ENCODE results near the gene CYS1. TPM values are rescaled to one million over a fixed set of nuclear protein-coding genes. Genes with fewer than 3 reads are reported as not detected.

The CYS1 gene
- polyA plus RNA-seq, 2 donors = 0.29 to 0.94 TPM

DNA sequence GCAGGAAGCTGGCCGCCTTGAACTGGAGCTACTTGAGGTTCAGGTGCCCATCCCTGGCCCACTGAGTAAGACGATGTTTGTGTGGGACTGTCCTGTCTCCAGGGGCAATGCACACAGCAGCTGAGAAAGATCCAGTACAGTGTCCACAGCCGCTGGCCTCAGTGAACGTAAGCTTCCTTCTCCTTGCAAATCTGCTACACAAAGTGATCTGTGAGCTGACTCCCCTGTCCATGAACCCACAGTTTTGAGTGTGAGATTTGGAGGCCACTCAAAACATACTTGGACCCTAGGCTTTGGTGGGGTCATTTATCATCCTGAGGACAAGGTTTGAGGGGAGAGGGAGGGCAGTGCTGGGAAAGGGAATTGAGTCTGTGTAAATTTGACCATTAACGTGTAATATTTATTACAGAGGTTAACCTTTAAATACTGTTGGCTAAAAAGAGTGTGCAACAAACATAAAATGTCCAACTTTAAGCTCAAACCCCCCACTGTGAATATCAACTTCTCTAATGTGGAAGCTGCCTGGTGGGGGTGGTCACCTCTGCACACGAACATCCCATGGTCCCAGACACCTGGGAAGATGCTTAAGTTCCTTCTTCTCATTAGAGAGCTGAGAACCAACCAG is 4.9 kb upstream of the CYS1 start:
- Histone ChIP-seq H3K27me3 (ENCODE audit: control insufficient read depth in 1 of 2, insufficient read depth in 2 of 2, low read length in 2 of 2) (peaks cover 0 to 11% of the 10 kb centered on the region in 2 donors), H3K36me3 (ENCODE audit: control insufficient read depth in 2 of 2, insufficient read depth in 2 of 2, low read length in 1 of 2) (no peaks in the 10 kb centered on the region), H3K4me1 (ENCODE audit: control insufficient read depth in 2 of 2, insufficient read depth in 2 of 2, low read length in 1 of 2) (peaks cover 0 to 5% of the 10 kb centered on the region in 2 donors), H3K27ac (ENCODE audit: low read depth in 2 of 2, low read length in 1 of 2) (no peak overlapping the region), H3K4me3 (ENCODE audit: low read depth in 1 of 2, low read length in 2 of 2) (no peak overlapping the region), H3K9me3 (ENCODE audit: control insufficient read depth in 2 of 2, insufficient read depth in 1 of 2, low read depth in 1 of 2, low read length in 1 of 2) (no peaks in the 10 kb centered on the region)
- 68 to 69% methylated on average over 6 of the region's 6 CpGs for WGBS, 2 donors

- H3K4me3 ChIP-seq (ENCODE audit: low read depth in 1 of 2, low read length in 2 of 2) = no peak overlapping the region
These were observed 4.1 kb upstream of the CYS1 start for GRCh38 chr2:10084223-10084865.

DNA sequence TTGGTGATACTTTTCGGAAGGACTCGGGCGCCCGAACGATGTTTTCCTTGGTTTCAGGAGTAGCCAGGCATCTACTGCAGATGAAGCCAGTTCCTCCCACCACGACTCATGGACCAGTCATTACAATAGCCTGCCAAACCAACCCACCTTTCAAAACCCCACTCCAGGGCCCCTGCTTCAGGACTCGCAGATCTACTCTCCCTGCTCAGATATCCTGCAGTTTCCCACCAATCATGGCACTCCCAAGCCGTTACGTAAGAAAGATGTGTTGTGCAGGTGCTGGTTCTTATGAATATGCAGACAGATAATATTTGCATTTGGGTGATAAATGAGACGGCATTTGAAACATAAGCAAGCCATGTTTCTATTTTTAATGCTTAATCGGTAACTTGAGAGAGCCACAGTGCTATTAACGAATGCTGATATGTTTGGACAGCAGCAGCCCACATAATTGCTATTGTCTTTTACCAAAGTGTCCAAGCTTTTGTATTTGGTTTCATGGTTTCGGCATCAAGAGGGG is 3.5 kb upstream of the CYS1 start:
- H3K27ac ChIP-seq (ENCODE audit: low read depth in 2 of 2, low read length in 1 of 2) = no peak overlapping the region
- no peaks in the 10 kb centered on the region for H3K36me3 ChIP-seq (ENCODE audit: control insufficient read depth in 2 of 2, insufficient read depth in 2 of 2, low read length in 1 of 2)
- H3K4me1 ChIP-seq (ENCODE audit: control insufficient read depth in 2 of 2, insufficient read depth in 2 of 2, low read length in 1 of 2) = peaks cover 0 to 5% of the 10 kb centered on the region in 2 donors
- 67 to 70% methylated on average over 13 of the region's 13 CpGs for WGBS, 2 donors
- H3K27me3 ChIP-seq (ENCODE audit: control insufficient read depth in 1 of 2, insufficient read depth in 2 of 2, low read length in 2 of 2) = peaks cover 0 to 11% of the 10 kb centered on the region in 2 donors
- no peaks in the 10 kb centered on the region for H3K9me3 ChIP-seq (ENCODE audit: control insufficient read depth in 2 of 2, insufficient read depth in 1 of 2, low read depth in 1 of 2, low read length in 1 of 2)
- no peak overlapping the region for H3K4me3 ChIP-seq (ENCODE audit: low read depth in 1 of 2, low read length in 2 of 2)

More at GRCh38 chr2:10084223-10084865, 4.1 kb upstream of the CYS1 start:
- Histone ChIP-seq H3K36me3 (ENCODE audit: control insufficient read depth in 2 of 2, insufficient read depth in 2 of 2, low read length in 1 of 2) (no peaks in the 10 kb centered on the region), H3K27ac (ENCODE audit: low read depth in 2 of 2, low read length in 1 of 2) (no peak overlapping the region), H3K4me1 (ENCODE audit: control insufficient read depth in 2 of 2, insufficient read depth in 2 of 2, low read length in 1 of 2) (peaks cover 0 to 5% of the 10 kb centered on the region in 2 donors), H3K27me3 (ENCODE audit: control insufficient read depth in 1 of 2, insufficient read depth in 2 of 2, low read length in 2 of 2) (peaks cover 0 to 11% of the 10 kb centered on the region in 2 donors), H3K9me3 (ENCODE audit: control insufficient read depth in 2 of 2, insufficient read depth in 1 of 2, low read depth in 1 of 2, low read length in 1 of 2) (no peaks in the 10 kb centered on the region)
- WGBS, 2 donors = 78 to 79% methylated on average over 12 of the region's 12 CpGs

DNA sequence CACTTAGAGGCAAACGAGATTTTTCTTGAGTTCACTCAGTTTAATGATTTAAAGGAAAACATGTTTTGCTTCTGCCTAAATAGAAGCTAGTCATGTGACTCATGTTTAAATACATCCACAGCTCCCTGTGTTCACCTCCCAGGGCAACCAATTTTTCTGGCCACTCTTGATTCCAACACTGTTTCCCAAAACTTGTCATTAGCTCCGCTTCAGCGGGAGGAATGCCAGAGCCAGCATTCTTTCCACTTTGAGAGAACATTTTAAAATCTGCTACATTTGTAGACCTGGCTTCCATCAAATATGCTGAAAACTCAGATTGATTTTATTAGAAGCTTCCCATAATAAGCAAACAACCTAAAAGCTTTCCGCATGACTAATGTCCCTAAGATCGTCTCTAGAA is 2.8 kb upstream of the CYS1 start:
- H3K4me1 ChIP-seq (ENCODE audit: control insufficient read depth in 2 of 2, insufficient read depth in 2 of 2, low read length in 1 of 2) = peaks cover 0 to 5% of the 10 kb centered on the region in 2 donors
- 49 to 60% methylated on average over 5 of the region's 5 CpGs for WGBS, 2 donors
- peaks cover 0 to 11% of the 10 kb centered on the region in 2 donors for H3K27me3 ChIP-seq (ENCODE audit: control insufficient read depth in 1 of 2, insufficient read depth in 2 of 2, low read length in 2 of 2)
- H3K4me3 ChIP-seq (ENCODE audit: low read depth in 1 of 2, low read length in 2 of 2) = no peak overlapping the region
- no peak overlapping the region for H3K27ac ChIP-seq (ENCODE audit: low read depth in 2 of 2, low read length in 1 of 2)
- no peaks in the 10 kb centered on the region for H3K36me3 ChIP-seq (ENCODE audit: control insufficient read depth in 2 of 2, insufficient read depth in 2 of 2, low read length in 1 of 2)
- no peaks in the 10 kb centered on the region for H3K9me3 ChIP-seq (ENCODE audit: control insufficient read depth in 2 of 2, insufficient read depth in 1 of 2, low read depth in 1 of 2, low read length in 1 of 2)

DNA sequence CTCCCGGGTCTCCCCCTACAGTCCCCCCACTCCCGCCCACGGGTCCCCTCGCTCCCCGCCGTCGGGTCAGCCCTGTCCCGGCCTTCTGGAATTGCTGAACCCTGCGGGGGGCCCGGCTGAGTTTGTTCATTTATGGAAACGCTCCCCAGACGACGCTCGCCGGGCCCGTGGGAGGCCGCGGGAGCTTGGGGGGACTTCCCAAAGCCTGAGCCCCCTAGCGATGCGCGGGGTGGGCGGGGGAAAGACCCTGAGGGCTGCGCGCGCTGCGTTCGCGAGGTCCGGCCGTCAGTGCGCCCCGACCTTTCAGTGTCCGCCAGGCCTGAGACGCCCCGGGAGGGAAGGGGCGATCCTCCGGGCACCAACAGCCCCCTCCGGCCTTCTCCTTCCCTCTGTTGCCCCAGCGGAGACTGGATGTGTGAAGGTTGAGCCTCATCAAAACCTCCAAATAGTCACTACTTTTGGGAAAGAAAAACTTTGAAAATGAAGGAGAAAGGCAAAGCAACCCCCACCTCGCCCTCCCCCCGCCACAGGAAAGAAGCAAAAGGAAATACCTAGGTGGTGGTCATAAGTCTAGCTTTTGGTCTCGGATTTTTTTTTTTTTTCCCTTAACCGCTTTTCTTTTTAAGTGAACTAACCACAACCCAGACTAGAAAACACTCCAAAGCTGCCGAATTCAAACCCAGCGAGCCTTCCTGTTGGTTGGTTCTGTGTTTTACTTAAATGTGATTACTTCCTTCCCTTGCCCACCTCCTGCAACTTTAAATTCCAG is 509 bp upstream of the CYS1 start:
- no peaks in the 10 kb centered on the region for H3K36me3 ChIP-seq (ENCODE audit: control insufficient read depth in 2 of 2, insufficient read depth in 2 of 2, low read length in 1 of 2)
- peaks cover 0 to 11% of the 10 kb centered on the region in 2 donors for H3K27me3 ChIP-seq (ENCODE audit: control insufficient read depth in 1 of 2, insufficient read depth in 2 of 2, low read length in 2 of 2)
- peak overlapping the region in 1 of 2 donors; percentile 44 for H3K4me3 ChIP-seq (ENCODE audit: low read depth in 1 of 2, low read length in 2 of 2)
- peak overlapping the region in 1 of 2 donors; percentile 15 for H3K27ac ChIP-seq (ENCODE audit: low read depth in 2 of 2, low read length in 1 of 2)
- H3K4me1 ChIP-seq (ENCODE audit: control insufficient read depth in 2 of 2, insufficient read depth in 2 of 2, low read length in 1 of 2) = peaks cover 0 to 5% of the 10 kb centered on the region in 2 donors
- WGBS, 2 donors = 10 to 11% methylated on average over 39 to 45 of the region's 45 CpGs
- no peaks in the 10 kb centered on the region for H3K9me3 ChIP-seq (ENCODE audit: control insufficient read depth in 2 of 2, insufficient read depth in 1 of 2, low read depth in 1 of 2, low read length in 1 of 2)

DNA sequence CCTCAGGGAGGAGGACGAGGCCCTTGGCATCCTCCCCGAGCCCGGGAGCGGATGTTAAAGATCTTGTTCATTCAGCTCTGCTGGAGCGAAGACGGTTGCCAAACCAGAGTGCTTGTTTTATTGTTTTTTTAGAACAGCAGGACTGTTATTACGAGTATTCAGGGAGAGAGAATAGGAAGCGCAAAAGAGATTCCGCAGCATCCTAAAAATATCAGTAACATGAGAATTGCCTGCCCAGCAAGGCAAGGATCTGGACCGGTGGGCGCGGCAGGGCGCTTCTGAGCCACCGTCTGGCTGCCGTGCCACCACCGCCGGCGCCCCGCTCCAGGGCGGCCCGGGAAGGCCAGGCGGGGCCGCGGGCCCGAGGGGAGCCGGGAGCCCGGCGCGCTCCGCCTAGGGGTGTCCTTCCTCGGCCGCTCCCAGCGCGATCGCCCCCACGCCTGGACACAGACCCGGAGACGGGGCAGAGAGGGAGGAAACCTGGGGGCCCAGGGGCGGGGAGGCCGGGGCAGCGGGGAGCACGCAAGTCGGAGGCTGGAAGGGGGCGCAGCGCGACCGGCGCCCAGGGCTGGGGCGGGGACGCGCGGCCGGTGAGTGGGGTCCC is 843 bp downstream of the CYS1 start:
- Histone ChIP-seq H3K9me3 (ENCODE audit: control insufficient read depth in 2 of 2, insufficient read depth in 1 of 2, low read depth in 1 of 2, low read length in 1 of 2) (no peaks in the 10 kb centered on the region), H3K4me1 (ENCODE audit: control insufficient read depth in 2 of 2, insufficient read depth in 2 of 2, low read length in 1 of 2) (peaks cover 0 to 5% of the 10 kb centered on the region in 2 donors), H3K36me3 (ENCODE audit: control insufficient read depth in 2 of 2, insufficient read depth in 2 of 2, low read length in 1 of 2) (no peaks in the 10 kb centered on the region), H3K27ac (ENCODE audit: low read depth in 2 of 2, low read length in 1 of 2) (peak overlapping the region; percentile 58 to 66), H3K27me3 (ENCODE audit: control insufficient read depth in 1 of 2, insufficient read depth in 2 of 2, low read length in 2 of 2) (peaks cover 0 to 11% of the 10 kb centered on the region in 2 donors), H3K4me3 (ENCODE audit: low read depth in 1 of 2, low read length in 2 of 2) (peak overlapping the region; percentile 35 to 44)
- 1 to 2% methylated on average over 43 to 53 of the region's 53 CpGs for WGBS, 2 donors

- WGBS, 2 donors = 30 to 34% methylated on average over 12 of the region's 12 CpGs
- peak overlapping the region; percentile 26 to 58 for H3K27ac ChIP-seq (ENCODE audit: low read depth in 2 of 2, low read length in 1 of 2)
These were observed 1.4 kb downstream of the CYS1 start for GRCh38 chr2:10078704-10079265.

DNA sequence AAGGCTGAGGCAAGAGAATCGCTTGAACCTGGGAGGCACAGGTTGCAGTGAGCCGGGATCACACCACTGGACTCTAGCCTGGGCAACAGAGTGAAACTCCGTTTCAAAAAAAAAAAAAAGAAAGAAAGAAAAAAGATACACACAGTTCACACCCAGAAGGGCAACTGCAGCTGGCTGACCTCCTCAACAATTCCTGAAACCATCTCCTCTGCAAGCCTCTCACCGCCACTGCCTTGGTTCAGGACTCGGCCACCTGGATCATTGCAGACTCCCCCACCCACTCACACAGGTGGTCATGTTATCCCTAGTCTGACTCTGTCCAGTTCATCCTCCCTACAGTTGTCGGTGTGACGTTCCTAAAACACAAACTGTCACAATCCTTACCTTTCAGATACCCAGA is 2.2 kb downstream of the CYS1 start:
- Histone ChIP-seq H3K27me3 (ENCODE audit: control insufficient read depth in 1 of 2, insufficient read depth in 2 of 2, low read length in 2 of 2) (peaks cover 0 to 6% of the 10 kb centered on the region in 2 donors), H3K27ac (ENCODE audit: low read depth in 2 of 2, low read length in 1 of 2) (no peak overlapping the region), H3K9me3 (ENCODE audit: control insufficient read depth in 2 of 2, insufficient read depth in 1 of 2, low read depth in 1 of 2, low read length in 1 of 2) (no peaks in the 10 kb centered on the region), H3K4me1 (ENCODE audit: control insufficient read depth in 2 of 2, insufficient read depth in 2 of 2, low read length in 1 of 2) (peaks cover 0 to 5% of the 10 kb centered on the region in 2 donors), H3K4me3 (ENCODE audit: low read depth in 1 of 2, low read length in 2 of 2) (no peak overlapping the region), H3K36me3 (ENCODE audit: control insufficient read depth in 2 of 2, insufficient read depth in 2 of 2, low read length in 1 of 2) (no peaks in the 10 kb centered on the region)
- WGBS, 2 donors = 78 to 86% methylated on average over 7 of the region's 7 CpGs

More at GRCh38 chr2:10078704-10079265, 1.4 kb downstream of the CYS1 start:
- no peaks in the 10 kb centered on the region for H3K36me3 ChIP-seq (ENCODE audit: control insufficient read depth in 2 of 2, insufficient read depth in 2 of 2, low read length in 1 of 2)
- H3K9me3 ChIP-seq (ENCODE audit: control insufficient read depth in 2 of 2, insufficient read depth in 1 of 2, low read depth in 1 of 2, low read length in 1 of 2) = no peaks in the 10 kb centered on the region
- peaks cover 0 to 5% of the 10 kb centered on the region in 2 donors for H3K4me1 ChIP-seq (ENCODE audit: control insufficient read depth in 2 of 2, insufficient read depth in 2 of 2, low read length in 1 of 2)
- H3K4me3 ChIP-seq (ENCODE audit: low read depth in 1 of 2, low read length in 2 of 2) = peak overlapping the region in 1 of 2 donors; percentile 44
- peaks cover 0 to 11% of the 10 kb centered on the region in 2 donors for H3K27me3 ChIP-seq (ENCODE audit: control insufficient read depth in 1 of 2, insufficient read depth in 2 of 2, low read length in 2 of 2)

All from esophagus (tissue), 2 donors.